Measurements from ENCODE around the gene TNFSF18. TPM values are rescaled to one million over a fixed set of nuclear protein-coding genes. Genes with fewer than 3 reads are reported as not detected.

Gene TNFSF18
- total RNA-seq, 4 donors from 2014 or later, result 0.87 to 3.9 (median 2.1) TPM; not detected in 1

DNA sequence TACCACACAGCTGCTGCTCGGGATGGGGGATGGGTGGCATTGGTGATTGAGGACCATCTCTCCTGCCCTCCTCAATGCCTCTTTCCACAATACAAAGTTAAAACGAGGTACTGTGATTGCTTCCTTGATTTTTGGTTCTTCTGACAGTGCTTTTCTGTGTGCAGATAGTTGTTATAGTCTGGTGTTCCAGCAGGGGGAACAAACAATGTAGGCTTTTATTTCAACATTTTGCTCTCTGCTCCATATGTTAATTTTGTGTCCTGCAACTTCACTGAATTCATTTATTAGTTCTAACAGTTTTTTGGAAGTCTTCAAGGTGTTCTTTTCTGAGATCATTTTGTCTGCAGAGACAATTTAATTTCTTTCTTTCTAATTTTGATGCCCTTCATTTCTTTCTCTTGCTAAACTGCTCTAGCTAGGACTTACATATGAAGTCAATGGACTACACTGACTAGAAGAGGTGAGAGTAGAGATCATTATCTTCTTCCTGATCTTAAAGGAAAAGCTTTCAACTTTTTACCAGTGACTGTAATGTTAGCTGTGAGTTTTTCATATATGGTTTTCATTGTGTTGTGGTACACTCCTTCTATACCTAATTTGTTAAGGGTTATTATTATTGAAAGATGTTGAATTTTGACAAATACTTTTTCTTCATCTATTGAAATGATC is 45.4 kb downstream of the TNFSF18 start:
- H3K9me3 ChIP-seq, result peaks cover 0 to 4% (median 0%) of the 10 kb centered on the region in 3 donors
- intact Hi-C loops (cut with DNase I), result no loop called here
- TF ChIP-seq POLR2A (IDR thresholded peaks at IDR 0.05), result no peak
- TF ChIP-seq, protein P1, sequence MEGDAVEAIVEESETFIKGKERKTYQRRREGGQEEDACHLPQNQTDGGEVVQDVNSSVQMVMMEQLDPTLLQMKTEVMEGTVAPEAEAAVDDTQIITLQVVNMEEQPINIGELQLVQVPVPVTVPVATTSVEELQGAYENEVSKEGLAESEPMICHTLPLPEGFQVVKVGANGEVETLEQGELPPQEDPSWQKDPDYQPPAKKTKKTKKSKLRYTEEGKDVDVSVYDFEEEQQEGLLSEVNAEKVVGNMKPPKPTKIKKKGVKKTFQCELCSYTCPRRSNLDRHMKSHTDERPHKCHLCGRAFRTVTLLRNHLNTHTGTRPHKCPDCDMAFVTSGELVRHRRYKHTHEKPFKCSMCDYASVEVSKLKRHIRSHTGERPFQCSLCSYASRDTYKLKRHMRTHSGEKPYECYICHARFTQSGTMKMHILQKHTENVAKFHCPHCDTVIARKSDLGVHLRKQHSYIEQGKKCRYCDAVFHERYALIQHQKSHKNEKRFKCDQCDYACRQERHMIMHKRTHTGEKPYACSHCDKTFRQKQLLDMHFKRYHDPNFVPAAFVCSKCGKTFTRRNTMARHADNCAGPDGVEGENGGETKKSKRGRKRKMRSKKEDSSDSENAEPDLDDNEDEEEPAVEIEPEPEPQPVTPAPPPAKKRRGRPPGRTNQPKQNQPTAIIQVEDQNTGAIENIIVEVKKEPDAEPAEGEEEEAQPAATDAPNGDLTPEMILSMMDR (IDR thresholded peaks at IDR 0.05), result peak in 1 of 6 experiments; percentile 5
- DNase-seq, result no peak
- no peak overlapping the region for H3K27ac ChIP-seq
- WGBS, 2 donors, result 77 to 79% methylated on average over 2 of the region's 2 CpGs
- no peaks in the 10 kb centered on the region for H3K27me3 ChIP-seq
- no peaks in the 10 kb centered on the region for H3K4me1 ChIP-seq
- H3K4me3 ChIP-seq, result no peak overlapping the region
- no peaks in the 10 kb centered on the region for H3K36me3 ChIP-seq

DNA sequence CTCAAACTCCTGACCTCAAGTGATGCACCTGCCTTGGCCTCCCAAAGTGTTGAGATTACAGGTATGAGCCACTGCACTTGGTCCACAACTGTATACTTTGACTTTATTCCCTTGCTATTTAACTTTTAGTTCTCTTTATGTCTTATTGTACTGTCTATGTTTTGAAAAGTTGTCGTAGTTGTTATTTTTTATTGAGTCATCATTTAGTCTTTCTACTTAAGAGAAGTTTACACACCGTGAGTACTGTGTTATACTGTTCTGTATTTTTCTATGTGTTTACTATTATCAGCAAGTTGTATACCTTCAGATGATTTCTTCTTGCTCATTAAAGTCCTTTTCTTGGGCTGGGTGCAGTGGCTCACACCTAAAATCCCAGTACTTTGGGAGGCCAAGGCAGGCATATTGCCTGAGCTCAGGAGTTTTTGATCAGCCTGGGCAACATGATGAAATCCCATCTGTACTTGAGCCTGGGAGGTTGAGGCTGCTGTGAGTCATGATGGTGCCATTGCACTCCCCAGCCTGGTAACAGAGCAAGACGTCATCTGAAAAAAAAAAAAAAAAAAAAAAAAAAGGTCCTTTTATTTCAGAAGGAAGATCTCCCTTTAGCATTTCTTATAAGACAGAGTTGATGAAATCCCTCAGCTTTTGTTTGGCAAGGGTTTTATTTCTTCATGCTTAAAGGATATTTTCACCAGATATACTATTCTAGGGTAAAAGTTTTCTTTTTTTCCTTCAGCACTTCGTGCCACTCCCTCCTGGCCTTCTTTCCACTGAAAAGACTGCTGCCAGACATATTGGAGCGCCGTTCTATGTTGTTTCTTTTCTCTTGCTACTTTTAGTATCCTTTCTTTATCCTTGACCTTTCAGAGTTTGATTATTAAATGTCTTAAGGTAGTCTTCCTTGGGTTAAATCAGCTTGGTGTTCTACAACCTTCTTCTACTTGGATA is 47.6 kb downstream of the TNFSF18 start:
- Histone ChIP-seq H3K4me3 (no peak overlapping the region), H3K27ac (no peak overlapping the region), H3K9me3 (peaks cover 0 to 4% (median 0%) of the 10 kb centered on the region in 3 donors), H3K4me1 (no peaks in the 10 kb centered on the region), H3K36me3 (no peaks in the 10 kb centered on the region), H3K27me3 (no peaks in the 10 kb centered on the region)
- no peak for TF ChIP-seq POLR2A (IDR thresholded peaks at IDR 0.05)
- TF ChIP-seq, protein P1 (IDR thresholded peaks at IDR 0.05), result no peak
- WGBS, 2 donors, result 72 to 73% methylated on average over 6 of the region's 6 CpGs
- intact Hi-C loops (cut with DNase I), result no loop called here
- DNase-seq, result no peak

DNA sequence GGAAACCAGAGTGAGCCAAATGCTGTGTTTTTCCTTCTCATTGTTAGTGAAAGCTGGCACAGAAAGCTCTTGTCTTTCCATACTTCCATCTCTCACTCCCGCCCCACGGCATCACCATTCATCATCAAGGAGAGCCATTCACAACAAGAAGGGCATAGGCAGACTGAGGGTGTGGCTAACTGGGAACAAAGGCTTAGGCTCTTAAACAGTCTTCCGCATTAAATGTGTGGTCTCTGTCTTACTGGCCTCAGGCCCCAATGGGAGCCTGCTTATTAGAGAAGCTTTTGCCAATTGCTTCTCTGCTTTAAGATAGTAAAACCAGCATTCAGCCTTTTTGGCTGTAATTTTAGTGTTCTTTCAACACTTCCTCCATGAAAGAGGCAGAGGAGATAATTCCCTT is 51.4 kb downstream of the TNFSF18 start:
- intact Hi-C loops (cut with DNase I), result no loop called here
- H3K27me3 ChIP-seq, result no peaks in the 10 kb centered on the region
- H3K4me3 ChIP-seq, result no peak overlapping the region
- H3K27ac ChIP-seq, result no peak overlapping the region
- H3K4me1 ChIP-seq, result no peaks in the 10 kb centered on the region
- peaks cover 0 to 4% (median 0%) of the 10 kb centered on the region in 3 donors for H3K9me3 ChIP-seq
- 39 to 43% methylated on average over 3 of the region's 3 CpGs for WGBS, 2 donors
- H3K36me3 ChIP-seq, result no peaks in the 10 kb centered on the region
- DNase-seq, result no peak
- TF ChIP-seq, protein P1 (IDR thresholded peaks at IDR 0.05), result no peak
- TF ChIP-seq POLR2A (IDR thresholded peaks at IDR 0.05), result no peak

DNA sequence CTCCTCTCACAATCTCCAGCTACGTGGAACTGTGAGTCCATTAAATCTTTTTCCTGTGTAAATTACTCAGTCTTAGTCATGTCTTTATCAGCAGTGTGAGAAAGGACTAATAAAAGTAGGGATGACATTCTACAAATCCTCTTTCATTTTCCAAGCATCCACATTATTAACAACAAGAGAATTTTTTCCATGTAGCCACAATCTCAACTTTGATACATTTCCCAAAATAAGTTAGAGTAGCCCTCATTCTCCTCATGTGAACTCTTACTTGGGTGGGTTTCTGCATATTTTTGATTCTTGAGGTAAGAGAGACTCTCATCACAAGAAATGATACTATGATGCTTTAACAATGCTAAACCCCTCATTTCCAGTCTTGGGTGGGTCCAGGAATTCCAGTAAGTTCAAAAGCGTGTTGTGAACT is 52.8 kb downstream of the TNFSF18 start:
- Histone ChIP-seq H3K4me3 (no peak overlapping the region), H3K4me1 (no peaks in the 10 kb centered on the region), H3K27ac (no peak overlapping the region), H3K27me3 (no peaks in the 10 kb centered on the region), H3K36me3 (no peaks in the 10 kb centered on the region), H3K9me3 (peaks cover 0 to 4% (median 0%) of the 10 kb centered on the region in 3 donors)
- intact Hi-C loops (cut with DNase I), result no loop called here
- DNase-seq, result no peak
- TF ChIP-seq, protein P1 (IDR thresholded peaks at IDR 0.05), result no peak
- WGBS, 2 donors, result 44 to 62% methylated on average over 2 of the region's 2 CpGs

DNA sequence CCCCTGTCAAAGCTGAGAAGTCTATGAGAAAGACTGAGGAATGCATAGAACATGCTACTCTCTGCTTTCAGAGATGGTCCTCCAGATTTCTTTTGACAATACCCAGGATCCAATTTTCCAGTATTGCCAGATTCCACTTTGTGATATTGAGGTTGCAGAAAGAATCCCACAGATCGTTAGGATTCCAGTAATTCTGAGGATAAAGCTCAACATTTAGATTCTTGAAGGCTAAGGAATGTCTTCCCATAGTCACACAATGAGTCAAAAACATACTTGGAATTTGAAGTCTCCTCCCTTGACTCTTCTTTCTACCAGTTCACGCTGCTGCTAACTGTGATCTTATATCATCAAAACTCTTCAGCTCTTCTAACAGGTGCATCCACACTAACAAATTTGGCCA is 57.1 kb downstream of the TNFSF18 start:
- DNase-seq, result no peak
- 72 to 86% methylated on average over 2 of the region's 2 CpGs for WGBS, 2 donors
- no peaks in the 10 kb centered on the region for H3K9me3 ChIP-seq

More for the DNA sequence above, 57.1 kb downstream of the TNFSF18 start:
- Histone ChIP-seq H3K36me3 (no peaks in the 10 kb centered on the region), H3K27ac (no peak overlapping the region), H3K27me3 (no peaks in the 10 kb centered on the region), H3K4me3 (no peak overlapping the region), H3K4me1 (no peaks in the 10 kb centered on the region)
- intact Hi-C loops (cut with DNase I), result no loop called here
- no peak for TF ChIP-seq POLR2A (IDR thresholded peaks at IDR 0.05)
- TF ChIP-seq, protein P1 (IDR thresholded peaks at IDR 0.05), result no peak

All from esophagus squamous epithelium (tissue), 5 donors.